Panc1 (cell line): ENCODE results near the gene PCDHGC5. TPM values are rescaled to one million over a fixed set of nuclear protein-coding genes. Genes with fewer than 3 reads are reported as not detected.

Experiments used
- ATAC-seq: fragments of 200-7000 bp; cut with Tn5 transposase; 2 replicates; pipeline ENCODE4 v1.9.1; 2020; ENCODE audit warnings: mild to moderate bottlenecking, moderate library complexity
- BruUV-seq: library from RNA; stranded (reverse); fragments of 400-500 nt; replicated peaks from 2 replicates; lab custom pipeline; 2021; lab: Mats Ljungman, UMichigan
- CTCF ChIA-PET: fragments of 300-600 bp; sonication (Branson Sonifier 250); formaldehyde crosslinking; loops from one replicate; lab custom pipeline; 2022; ENCODE audit warnings: antibody characterized with exemption; lab: Charles Lee
- POLR2A ChIA-PET: fragments of 300-600 bp; sonication (Branson Sonifier 250); formaldehyde crosslinking; loops from one replicate; lab custom pipeline; 2022; ENCODE audit warnings: antibody characterized with exemption; lab: Charles Lee
- DNase-seq: peaks from one replicate; pipeline ENCODE4 v3.0.0-alpha.2; 2010; ENCODE audit warnings: low read depth, low spot score
- H3K27ac ChIP-seq: 2 replicates; pipeline ENCODE4 v1.5.1; 2011; ENCODE audit warnings: mild to moderate bottlenecking, low read length, inconsistent platforms
- H3K27me3 ChIP-seq: fragments of 200-500 bp; sonication (Bioruptor generic); 2 replicates; pipeline ENCODE4 v1.6.0; 2014; ENCODE audit warnings: low read length, inconsistent platforms; ENCODE audit not compliant: control insufficient read depth, insufficient read depth
- H3K36me3 ChIP-seq: fragments of 200-500 bp; sonication (Bioruptor generic); 2 replicates; pipeline ENCODE4 v1.5.1; 2014; ENCODE audit warnings: inconsistent platforms, mild to moderate bottlenecking, low read length, moderate library complexity; ENCODE audit not compliant: control insufficient read depth, insufficient read depth
- H3K4me1 ChIP-seq: 2 replicates; pipeline ENCODE4 v1.5.1; 2011; ENCODE audit warnings: inconsistent platforms, mild to moderate bottlenecking, low read length, moderate library complexity; ENCODE audit not compliant: control insufficient read depth, insufficient read depth
- H3K4me3 ChIP-seq, 2 experiments: 2 replicates each; pipeline ENCODE4 v1.5.1; 2011 to 2012; ENCODE audit warnings: low read depth in 2 of 2, low read length in 2 of 2, mild to moderate bottlenecking in 2 of 2, inconsistent platforms in 1 of 2, moderate library complexity in 1 of 2
- H3K9me3 ChIP-seq: fragments of 200-500 bp; sonication (Bioruptor generic); 2 replicates; pipeline ENCODE4 v1.5.1; 2014; ENCODE audit warnings: low read depth, mild to moderate bottlenecking, inconsistent platforms, low read length, moderate library complexity; ENCODE audit not compliant: control insufficient read depth, insufficient read depth
- CTCF ChIP-seq: fragments of 450-650 bp; IDR thresholded peaks from 2 replicates; pipeline ENCODE4 v1.5.1; 2017; ENCODE audit warnings: mild to moderate bottlenecking
- POLR2AphosphoS5 ChIP-seq: IDR thresholded peaks from 2 replicates; pipeline ENCODE4 v1.6.1; 2012; ENCODE audit warnings: mild to moderate bottlenecking, low read depth, low read length, moderate library complexity
- REST ChIP-seq, 2 experiments: IDR thresholded peaks; 2 replicates each; pipeline ENCODE4 v1.6.1; 2011 to 2012; ENCODE audit warnings: low read depth in 2 of 2, control low read depth in 1 of 2, low read length in 1 of 2, mild to moderate bottlenecking in 1 of 2, moderate library complexity in 1 of 2; ENCODE audit not compliant: insufficient read depth in 1 of 2
- SIN3A ChIP-seq: IDR thresholded peaks from 2 replicates; pipeline ENCODE4 v1.6.1; 2012; ENCODE audit warnings: low read depth, mild to moderate bottlenecking, low read length, moderate library complexity, borderline replicate concordance; ENCODE audit not compliant: insufficient read depth
- TCF7L2 ChIP-seq: IDR thresholded peaks from 2 replicates; pipeline ENCODE4 v1.6.1; 2011; ENCODE audit warnings: mild to moderate bottlenecking, low read depth, low read length, inconsistent platforms
- in situ Hi-C: cut with HindIII; loops from 2 replicates; pipeline ENCODE4 v1.10.0; 2016; ENCODE audit warnings: low sequenced_read_pairs, low pct_unique_long_range_greater_than_20kb
- intact Hi-C: fragments of 100-400 bp; cut with micrococcal nuclease; formaldehyde crosslinking; loops from one replicate; pipeline ENCODE4 v1.10.0; 2022; ENCODE audit not compliant: unreplicated experiment
- total RNA-seq: library from RNA; stranded (reverse); gene quantifications from one replicate; pipeline ENCODE4 v1.2.1, GENCODE V29; 2021; ENCODE audit not compliant: unreplicated experiment

The PCDHGC5 gene
- total RNA-seq, 1 experiment from 2014 or later: 0.36 TPM

GRCh38 chr5:141485321-141486055 is 3.4 kb upstream of the PCDHGC5 start:
- Histone ChIP-seq H3K36me3 (no peaks in the 10 kb centered on the region), H3K4me3 (no peak overlapping the region), H3K9me3 (no peaks in the 10 kb centered on the region), H3K27ac (no peak overlapping the region), H3K27me3 (no peaks in the 10 kb centered on the region), H3K4me1 (no peaks in the 10 kb centered on the region; the same call in 1 of the 2 replicates)
- in situ Hi-C loops: no loop called here
- DNase-seq: no peak
- CTCF ChIA-PET: no interaction called here
- TF ChIP-seq TCF7L2: no peak
- TF ChIP-seq REST (IDR thresholded peaks at IDR 0.05; ENCODE audit: insufficient read depth in 1 of 2, low read depth in 2 of 2, low read length in 1 of 2): no peak
- no peak for TF ChIP-seq POLR2AphosphoS5
- no peak for TF ChIP-seq CTCF
- TF ChIP-seq SIN3A: no peak
- intact Hi-C loops: no loop called here
- no TSS peak for BruUV-seq
- POLR2A ChIA-PET: no interaction called here
- no peak for ATAC-seq

GRCh38 chr5:141486091-141486490 is 2.8 kb upstream of the PCDHGC5 start:
- in situ Hi-C loops: no loop called here
- POLR2A ChIA-PET: no interaction called here
- Histone ChIP-seq H3K27ac (no peak overlapping the region), H3K27me3 (no peaks in the 10 kb centered on the region), H3K36me3 (no peaks in the 10 kb centered on the region), H3K4me1 (no peaks in the 10 kb centered on the region; the same call in 1 of the 2 replicates), H3K4me3 (no peak overlapping the region), H3K9me3 (no peaks in the 10 kb centered on the region)
- BruUV-seq: no TSS peak
- CTCF ChIA-PET: no interaction called here
- intact Hi-C loops: no loop called here
- DNase-seq (no peak), ATAC-seq (no peak)
- TF ChIP-seq CTCF (no peak), SIN3A (no peak), REST (IDR thresholded peaks at IDR 0.05; ENCODE audit: insufficient read depth in 1 of 2, low read depth in 2 of 2, low read length in 1 of 2) (no peak), TCF7L2 (no peak), POLR2AphosphoS5 (no peak)
